HG02763 (cell line): Measurements from ENCODE around the gene DTYMK.
A peak's percentile ranks its signal among the peaks of the same experiment; 100 is the strongest.
"Not testable (repeated sequence)": the region's sequence is repeated elsewhere in the genome, so short reads cannot be mapped to it uniquely, and the experiment has no call there.

Source experiments
- ATAC-seq: cut with Tn5 transposase; IDR thresholded peaks from one replicate; pipeline ENCODE4 v1.9.1; 2021; ENCODE audit warnings: mild to moderate bottlenecking, moderate library complexity; ENCODE audit not compliant: unreplicated experiment

The DTYMK gene, protein sequence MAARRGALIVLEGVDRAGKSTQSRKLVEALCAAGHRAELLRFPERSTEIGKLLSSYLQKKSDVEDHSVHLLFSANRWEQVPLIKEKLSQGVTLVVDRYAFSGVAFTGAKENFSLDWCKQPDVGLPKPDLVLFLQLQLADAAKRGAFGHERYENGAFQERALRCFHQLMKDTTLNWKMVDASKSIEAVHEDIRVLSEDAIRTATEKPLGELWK

DNA sequence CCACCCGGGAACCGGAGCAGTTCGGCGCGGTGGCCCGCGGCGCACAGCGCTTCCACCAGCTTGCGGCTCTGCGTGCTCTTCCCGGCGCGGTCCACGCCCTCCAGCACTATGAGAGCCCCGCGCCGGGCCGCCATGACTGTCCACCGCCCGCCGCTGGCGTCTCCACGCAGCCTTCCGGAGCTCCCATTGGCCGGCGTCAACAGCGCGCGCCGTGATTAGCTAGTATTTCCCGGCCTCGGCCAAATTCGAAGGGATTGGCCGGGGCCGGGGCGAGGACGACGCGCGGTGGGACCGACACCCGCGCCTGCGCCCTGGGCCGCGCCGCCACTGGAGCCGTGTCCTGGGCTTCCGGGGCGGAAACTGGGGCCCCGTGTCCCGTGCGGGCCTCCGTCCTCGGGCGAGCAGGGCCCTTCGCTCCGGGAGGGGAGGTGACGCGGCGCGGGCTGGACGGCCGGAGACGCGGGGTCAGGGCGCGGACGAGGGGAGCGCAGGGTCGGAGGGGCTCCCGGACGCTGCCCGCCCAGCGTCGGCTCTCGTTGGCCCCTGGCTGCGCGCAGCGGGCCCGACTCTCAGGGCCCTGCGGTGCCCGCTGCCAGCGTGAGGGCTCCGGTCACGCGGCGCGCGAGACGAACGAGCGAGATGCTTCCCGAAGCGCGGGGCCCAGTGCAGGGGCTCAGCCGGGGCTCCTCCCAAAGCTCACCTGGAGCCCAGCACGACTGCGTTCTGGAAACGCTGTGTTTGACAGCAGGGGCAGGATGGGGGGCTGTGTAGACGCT is at the start of gene DTYMK:
DTYMK (minus strand) TSS at position 166 of the 776 bp plus-strand sequence; CDS start at position 134, 32 bp downstream.
- ATAC-seq, result peak; percentile 94

DNA sequence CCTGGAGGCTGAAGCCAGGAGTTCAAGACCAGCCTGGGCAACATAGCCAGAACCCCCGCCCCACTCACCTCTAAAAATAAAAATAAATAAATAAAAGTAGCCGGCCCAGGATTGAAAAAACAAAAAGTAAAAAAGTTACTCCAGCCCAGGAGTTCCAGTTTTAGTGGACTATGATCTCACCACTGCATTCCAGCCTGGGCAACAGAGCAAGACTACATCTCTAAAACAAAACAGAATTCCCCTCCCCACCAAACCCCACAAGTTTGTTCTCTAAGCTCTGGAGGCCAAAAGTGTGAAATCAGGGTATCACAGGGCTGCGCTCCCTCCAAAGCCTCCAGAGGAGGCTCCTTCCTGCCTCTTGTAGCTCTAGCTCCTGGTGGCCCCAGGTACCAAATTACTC is 49.5 kb upstream of the DTYMK start:
- ATAC-seq, result no peak

DNA sequence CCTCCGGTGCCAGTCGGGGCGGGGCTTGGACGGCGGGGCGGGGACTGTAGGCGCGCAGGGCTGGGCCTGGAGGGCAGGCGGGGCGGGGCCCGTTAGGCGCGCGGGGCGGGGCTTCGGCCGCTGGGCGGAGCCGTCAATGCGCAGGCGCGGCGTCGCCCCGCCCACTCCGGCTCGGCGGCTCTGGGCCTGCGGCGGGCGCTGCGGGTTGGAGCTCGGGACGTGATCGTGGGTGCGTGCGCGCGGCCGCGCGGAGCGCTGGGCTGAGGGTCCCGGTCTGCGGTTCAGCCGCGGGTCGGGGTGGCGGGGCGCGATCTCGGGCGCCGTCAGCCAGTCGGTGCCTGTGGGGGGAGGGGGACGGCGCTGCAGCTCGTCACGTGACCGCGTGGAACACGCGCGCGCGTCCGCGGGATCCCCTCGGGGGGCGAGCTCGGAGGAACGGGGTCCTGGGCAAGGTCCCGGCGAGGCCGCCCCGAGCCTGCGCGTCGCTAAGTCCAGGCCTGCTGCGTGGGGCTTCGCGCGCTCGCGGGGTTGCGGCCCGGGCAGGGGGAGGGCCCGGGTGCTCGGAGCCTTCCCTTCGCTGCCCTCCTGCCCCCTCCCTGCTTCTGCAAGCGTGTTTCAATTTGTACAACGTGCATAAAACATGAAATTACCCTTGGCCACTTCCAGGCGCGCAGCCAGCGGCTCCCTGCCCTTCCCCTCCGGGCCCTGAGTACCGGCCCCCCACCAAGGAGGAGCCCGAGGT is 48.0 kb upstream of the DTYMK start, which contains the start of gene D2HGDH:
D2HGDH (plus strand) TSS at position 164 of the 742 bp plus-strand sequence. CDS start 595 bp downstream, outside the sequence.
- peak; percentile 75 for ATAC-seq

DNA sequence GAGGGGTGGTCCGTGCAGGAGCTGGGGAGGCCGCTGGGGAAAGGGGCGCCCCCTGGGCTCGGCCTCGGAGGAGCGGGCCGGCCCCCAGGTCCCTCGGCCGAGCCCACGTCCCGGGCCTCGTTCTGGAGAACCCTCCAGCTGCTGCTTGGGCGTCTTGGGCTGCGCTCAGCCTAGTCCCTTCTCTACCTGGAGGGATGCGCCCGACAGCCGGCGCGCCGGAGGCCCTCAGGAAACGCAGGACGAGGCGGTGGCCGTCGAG is 47.5 kb upstream of the DTYMK start:
- ATAC-seq, result peak; percentile 23

DNA sequence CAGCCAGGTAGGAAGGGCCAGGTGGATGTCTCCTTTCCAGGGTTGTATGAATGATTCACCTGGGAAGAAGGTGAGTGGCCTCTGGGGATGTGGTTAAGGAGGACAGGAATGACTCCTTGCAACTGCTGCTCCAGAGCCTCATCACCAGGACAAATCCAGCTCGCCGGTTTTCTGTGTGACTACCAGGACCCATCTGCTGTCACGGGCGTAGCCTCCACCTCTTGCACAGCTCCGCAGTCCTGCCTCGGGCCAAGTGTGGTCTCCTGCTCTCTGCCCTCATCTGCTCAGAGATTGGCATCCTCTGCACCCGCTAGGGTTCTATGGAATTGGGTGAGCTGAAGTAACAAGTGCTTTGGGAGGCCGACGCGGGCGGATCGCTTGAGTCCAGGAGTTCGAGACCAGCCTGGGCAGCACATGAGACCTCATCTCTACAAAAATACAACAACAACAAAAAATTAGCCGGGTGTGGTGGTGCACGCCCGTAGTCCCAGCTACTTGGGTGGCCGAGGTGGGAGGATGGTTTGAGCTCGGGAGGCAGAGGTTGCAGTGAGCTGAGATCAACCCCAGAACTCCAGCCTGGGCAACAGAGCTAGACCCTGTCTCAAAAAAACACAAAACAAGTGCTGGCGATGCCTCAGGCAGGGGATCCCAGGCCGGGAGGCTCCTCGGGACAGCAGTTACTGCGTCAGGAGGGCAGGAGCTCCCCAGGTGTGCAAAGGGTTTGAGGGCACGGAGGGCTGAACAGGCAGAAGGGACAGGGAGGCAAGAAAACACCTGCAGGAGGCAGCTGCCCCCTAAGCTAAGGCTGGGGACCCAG is 47.0 kb upstream of the DTYMK start:
- ATAC-seq, result no peak

DNA sequence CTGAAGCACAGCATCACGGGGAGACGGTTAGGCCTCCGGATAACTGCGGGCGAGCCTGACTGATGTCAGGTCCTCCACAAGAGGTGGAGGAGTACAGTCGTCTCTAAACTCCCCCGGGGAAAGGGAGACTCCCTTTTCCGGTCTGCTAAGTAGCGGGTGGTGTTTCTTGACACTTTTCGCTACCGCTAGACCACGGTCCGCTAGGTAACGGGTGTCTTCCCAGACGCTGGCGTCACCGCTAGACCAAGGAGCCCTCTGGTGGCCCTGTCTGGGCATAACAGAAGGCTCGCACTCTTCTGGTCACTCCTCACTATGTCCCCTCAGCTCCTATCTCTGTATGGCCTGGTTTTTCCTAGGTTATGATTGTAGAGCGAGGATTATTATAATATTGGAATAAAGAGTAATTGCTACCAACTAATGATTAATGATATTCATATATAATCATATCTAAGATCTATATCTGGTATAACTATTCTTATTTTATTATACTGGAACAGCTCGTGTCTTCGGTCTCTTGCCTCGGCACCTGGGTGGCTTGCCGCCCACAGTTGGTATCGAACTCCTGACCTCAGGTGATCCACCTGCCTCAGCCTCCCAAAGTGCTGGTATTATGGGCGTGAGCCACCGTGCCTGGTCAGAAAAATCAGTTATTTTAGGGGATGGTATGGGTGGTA is 46.0 kb upstream of the DTYMK start:
- not testable (repeated sequence) for ATAC-seq

DNA sequence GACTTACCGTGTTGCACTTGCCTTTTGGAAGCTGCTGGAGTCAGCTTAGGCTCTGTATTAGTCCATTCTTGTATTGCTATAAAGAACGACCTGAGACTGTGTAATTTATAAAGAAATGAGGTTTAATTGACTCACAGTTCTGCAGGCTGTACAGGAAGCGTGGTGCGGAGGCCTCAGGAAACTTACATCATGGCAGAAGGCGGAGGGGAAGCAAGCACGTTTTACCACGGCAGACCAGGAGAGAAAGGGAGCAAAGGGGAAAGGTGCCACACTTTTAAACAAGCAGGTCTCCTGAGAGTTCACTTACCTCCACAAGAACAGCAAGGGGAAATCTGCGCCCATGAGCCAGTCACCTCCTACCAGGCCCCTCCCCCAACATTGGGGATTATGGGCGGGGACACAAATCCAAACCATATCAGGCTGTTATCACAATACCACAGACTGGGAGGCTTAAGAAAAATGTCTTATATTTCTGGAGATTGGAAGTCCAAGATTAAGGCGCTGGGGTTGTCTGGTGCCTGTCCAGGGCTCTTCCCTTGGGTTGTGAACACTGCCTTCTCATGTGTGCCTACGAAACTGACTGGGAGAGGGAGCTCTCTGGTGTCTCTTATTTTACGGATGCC is 44.2 kb upstream of the DTYMK start:
- no peak for ATAC-seq

DNA sequence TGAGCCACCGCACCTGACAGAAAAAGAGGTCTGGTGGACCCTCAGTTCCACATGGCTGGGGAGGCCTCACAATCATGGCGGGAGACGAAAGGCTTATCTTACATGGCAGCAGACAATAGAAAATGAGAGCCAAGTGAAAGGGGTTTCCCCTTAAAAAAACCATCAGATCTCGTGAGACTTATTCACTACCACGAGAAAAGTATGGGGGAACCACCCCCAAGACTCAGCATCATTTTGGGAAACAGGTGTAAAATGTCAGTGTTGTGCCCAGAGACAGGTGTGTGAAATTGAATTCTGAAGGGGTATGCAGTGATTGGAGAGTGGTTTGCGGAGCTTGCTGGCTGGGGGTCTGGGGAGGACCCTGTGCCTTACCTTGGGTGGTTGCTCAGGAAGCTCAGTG is 43.3 kb upstream of the DTYMK start:
- ATAC-seq, result no peak

DNA sequence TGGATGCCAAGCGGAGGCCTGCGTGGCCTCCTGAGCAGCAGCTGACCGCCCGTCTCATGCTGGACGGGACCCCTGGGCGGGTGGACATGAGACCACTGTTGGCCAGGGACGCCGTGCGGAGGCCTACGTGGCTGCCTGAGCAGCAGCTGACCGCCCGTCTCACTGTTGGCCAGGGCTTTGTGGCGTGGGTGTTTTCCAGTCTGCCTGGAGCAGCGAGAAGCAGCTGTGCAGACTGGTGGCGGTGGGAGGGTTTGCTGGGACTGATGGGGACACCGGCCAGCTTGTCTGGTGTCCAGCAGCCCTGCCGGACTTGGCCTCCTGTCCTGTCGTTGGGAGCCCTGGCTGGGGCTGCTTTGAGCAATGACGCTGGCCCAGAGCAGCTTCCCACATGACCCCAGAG is 42.0 kb upstream of the DTYMK start:
- ATAC-seq, result no peak

DNA sequence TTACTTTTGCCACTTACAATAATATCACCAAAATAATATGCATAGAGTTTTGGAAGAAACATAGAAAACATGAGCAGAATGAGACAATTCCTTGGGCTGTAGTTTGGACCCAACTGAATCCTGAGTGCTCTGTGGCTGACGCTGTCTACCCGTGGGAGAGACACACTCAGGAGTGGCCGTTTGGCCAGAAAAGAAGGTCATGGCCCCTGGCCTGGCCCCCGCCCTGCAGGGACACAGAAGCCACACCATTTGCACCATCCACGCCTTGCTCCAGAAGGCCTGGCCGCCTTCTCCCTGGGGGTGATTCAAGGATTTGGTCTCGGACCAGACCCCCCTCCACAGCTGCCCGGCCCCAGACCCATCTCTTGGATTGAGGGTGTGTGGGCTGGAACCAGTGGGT is 41.4 kb upstream of the DTYMK start:
- no peak for ATAC-seq

DNA sequence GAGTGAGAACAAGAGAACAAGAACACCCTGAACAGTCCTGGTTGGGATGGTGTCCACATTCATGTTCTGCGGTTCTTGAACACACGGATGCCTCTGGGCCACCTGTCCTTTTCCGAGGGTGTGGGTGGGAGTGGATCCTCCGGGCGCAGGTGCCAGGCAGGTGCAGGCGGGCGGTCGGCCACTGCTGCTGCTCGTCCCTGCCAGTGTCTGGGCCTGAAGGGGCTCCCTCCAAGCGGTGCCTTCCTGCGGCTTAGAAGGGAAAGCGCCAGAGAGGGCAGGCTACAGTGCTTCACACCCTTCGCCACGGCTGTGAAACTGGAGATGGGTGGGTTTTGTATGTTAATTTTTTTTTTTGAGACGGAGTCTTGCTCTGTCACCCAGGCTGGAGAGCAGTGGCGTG is 39.8 kb upstream of the DTYMK start:
- ATAC-seq, result no peak

DNA sequence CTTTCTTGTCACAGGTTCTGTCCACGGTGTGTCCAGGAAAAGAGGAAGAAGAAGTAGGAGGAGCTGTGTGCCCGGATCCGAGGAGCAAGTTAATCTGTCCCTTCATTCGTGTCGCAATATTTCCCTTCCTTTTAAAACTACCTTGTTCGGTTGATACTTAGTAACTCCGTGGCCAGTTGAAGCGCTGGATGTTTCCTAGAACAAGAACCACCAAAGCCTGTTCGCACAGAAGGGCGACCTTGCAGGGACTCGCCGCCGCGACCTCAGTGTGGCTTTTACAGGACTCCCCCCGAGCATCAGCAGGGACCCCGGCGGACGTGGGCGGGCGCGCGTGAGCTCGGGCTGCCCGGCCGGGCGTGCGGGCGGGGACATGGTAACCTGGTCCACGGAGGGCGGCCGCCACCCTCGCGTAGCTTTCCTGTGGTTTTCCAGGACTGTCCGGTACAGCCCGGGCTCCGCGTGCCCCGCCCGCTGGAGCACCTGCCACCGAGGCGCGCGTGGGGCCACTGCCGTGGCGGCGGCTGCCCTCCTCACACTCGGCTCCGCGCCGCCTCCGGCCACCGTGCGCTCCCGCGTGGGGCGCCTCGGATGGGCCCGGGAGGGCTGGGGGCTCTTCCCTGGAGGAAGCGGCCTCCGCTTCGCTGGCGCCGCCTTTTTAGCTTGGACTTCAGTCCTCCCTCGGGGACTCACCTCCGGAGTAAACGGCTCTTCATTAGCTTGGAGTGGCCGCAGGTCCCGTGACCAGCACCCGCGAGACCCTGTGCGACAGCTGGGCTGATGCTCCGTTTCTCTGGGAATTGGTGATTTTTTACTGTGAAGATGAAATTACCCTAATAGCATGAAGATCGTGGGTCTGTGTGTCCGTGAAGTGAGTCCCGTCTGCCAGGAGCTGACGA is 38.6 kb upstream of the DTYMK start:
- ATAC-seq, result no peak

DNA sequence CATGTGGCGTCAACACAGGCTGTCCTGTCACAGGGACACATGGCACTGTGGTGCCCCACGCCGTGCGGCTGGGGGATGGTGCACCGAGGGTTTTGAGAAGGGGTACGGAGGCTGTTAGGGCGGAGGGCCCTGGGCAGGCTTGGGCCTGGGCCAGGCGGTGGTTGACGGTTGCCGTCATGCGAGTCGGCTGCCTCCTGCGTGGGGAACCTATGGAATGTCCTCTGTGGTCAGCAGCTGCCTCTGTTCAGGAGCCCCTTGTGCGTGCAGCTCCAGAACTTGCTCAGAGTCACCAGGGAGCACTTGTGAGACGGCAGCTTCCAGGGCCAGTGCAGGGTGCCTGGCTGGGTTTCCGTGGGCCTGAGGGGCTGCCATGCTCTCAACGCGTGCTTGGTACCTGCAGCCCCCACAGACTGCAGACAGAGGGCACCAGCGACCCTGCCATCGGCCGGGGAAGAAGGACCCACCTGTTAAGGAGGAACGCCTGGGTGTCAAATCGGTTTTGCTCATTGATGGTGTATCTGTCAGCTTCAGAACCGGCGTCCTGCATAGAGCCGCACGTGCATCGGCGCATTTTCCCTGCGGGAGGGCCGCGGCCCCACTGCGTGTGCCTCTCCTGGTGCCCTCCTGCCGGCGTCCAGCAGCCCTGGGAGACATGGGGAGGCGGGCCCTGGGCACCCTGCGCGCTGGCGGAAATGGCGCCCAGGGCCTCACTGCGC is 37.8 kb upstream of the DTYMK start:
- ATAC-seq, result no peak

DNA sequence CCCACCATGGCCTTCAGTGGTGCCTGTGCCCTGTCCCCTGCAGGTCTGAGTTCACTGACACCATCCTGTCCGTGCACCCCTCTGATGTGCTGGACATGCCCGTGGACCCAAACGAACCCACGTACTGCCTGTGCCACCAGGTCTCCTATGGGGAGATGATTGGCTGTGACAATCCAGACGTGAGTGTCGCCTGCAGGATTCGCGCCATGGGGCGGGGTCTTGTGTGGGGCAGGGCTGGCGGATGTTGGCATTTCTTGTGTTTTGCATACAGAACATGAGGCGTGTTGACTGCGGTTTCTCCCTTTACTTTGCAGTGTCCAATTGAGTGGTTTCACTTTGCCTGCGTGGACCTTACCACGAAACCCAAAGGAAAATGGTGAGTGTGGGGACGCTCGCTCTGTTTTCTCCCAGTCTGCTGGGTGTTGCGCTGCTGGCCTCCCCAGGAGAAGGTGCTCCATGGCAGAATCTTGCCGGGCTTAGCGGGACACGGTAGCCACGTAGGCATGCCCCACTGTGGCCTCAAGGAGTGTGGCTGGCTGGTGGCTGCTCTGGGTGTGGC is 36.4 kb upstream of the DTYMK start:
- no peak for ATAC-seq

DNA sequence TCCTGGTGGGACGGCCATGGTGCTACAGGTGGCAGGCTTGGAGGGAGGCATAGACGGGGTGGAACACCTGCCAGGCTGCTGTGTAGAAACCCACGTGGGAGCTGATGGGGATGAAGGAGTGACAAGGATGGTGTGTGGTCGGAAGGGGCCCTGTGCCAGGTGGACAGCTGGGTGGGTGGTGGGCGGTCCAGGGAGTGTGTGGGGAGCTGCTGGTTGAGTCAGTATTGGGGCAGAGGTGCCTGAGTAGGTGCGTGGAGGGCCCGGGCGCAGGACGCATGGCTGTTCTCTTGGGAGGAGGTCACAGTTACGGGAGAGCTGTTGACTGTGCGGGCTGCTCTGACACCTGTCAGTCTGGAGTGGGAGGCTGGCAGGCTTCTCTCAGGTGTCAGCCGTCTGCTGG is 35.2 kb upstream of the DTYMK start:
- no peak for ATAC-seq

DNA sequence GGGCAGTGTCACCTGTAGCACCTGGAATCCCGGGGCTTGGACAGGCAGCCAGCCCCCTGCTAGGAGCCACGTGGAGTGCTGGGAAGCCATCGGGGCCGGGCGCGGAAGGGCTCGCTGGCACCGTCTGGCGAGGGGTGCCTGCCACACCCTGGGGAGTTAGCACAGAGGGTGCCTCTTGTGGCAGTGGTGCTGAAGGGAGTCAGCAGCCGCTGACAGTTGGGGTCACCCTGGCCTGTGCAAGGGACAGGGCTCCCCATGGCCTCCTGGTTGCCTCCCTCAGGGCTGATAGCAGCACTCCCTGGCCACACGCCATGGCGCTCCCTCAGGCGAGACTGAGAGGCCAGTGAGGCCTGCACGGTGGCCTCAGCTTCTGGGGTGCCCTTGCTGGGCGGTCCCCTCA is 33.9 kb upstream of the DTYMK start:
- no peak for ATAC-seq

DNA sequence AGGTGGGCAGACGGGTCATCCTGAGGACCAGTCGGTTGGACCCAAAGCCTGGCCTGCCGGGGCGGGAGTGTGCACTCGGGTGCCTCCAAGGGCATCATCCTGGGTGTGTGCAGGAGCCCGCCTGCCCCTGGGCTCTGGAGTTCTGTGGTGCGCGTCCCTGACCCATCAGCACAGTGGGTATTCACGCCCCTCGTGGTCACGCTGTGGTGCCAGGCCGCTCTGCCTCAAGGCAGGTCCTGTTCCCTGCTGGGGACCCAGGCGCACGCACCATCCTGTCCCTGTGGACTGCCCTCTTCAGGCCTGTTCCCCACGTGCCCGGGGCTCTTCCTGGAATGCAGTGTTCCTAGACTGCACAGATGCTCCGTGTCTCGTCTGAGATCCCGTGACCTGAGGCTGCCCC is 33.5 kb upstream of the DTYMK start:
- no peak for ATAC-seq

DNA sequence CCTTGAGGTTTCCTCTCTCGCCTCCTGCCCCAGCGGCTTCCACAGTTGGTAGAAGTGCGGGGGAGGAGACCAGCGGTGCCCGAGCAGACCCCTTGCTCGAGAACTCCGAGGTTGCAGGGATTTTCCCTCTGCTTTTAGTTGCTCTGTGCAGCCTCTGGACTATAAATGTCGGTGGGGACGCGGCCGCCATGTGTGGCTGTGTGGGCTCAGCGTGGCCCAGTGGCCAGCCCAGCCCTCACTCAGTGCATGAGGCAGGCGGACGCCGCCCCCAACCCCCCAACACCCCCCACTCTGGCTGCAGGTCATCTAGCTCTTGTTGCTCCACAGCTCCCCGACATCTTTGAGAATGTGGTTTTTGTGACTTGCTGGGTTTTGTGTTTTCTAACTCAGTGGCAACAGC is 32.5 kb upstream of the DTYMK start:
- ATAC-seq, result no peak
